B cell (primary cell): ENCODE measurements around the gene UBXN2A. TPM values are rescaled to one million over a fixed set of nuclear protein-coding genes. Genes with fewer than 3 reads are reported as not detected.
"Not testable (repeated sequence)": the region's sequence is repeated elsewhere in the genome, so short reads cannot be mapped to it uniquely, and the experiment has no call there.

Source experiments
- ATAC-seq: fragments of 200-7000 bp; cut with Tn5 transposase; one replicate; pipeline ENCODE4 v1.10.0; 2021; ENCODE audit warnings: low read depth, mild to moderate bottlenecking, moderate number of reproducible peaks, moderate library complexity
- CTCF ChIA-PET: fragments of 350-600 bp; sonication (Branson Sonifier 250); formaldehyde crosslinking; loops from one replicate; lab custom pipeline; 2021; ENCODE audit warnings: antibody characterized with exemption, inconsistent platforms; lab: Charles Lee
- POLR2A ChIA-PET: fragments of 350-600 bp; sonication (Branson Sonifier 250); formaldehyde crosslinking; loops from one replicate; lab custom pipeline; 2021; ENCODE audit warnings: antibody characterized with exemption; lab: Charles Lee
- DNase-seq: peaks from one replicate; pipeline ENCODE4 v3.0.0; 2013
- H2AFZ ChIP-seq: 2 replicates; pipeline ENCODE4 v1.6.1; 2012; ENCODE audit warnings: mild to moderate bottlenecking, low read depth, low read length; ENCODE audit not compliant: insufficient read depth, poor library complexity, severe bottlenecking
- H3K27ac ChIP-seq, 2 donors: 1 replicate in 1 of 2; 2 replicates in 1 of 2; pipeline ENCODE4 v1.5.1; 2012 to 2013; ENCODE audit warnings: low read length in 2 of 2, mild to moderate bottlenecking in 2 of 2, moderate library complexity in 1 of 2
- H3K27me3 ChIP-seq, 4 experiments: fragments of 200-600 bp in 1 of 4; sonication (generic) in 1 of 4; replicated peaks in 1 of 4; 1 replicate in 2 of 4; 2 replicates in 2 of 4; pipeline versions ENCODE4 v1.6.1 to v1.7.0; 2013 to 2016; ENCODE audit warnings: low read length in 3 of 4, mild to moderate bottlenecking in 2 of 4, mixed read lengths in 1 of 4, moderate library complexity in 1 of 4; ENCODE audit not compliant: insufficient read depth in 4 of 4, control insufficient read depth in 3 of 4; ENCODE audit errors: control extremely low read depth in 1 of 4
- H3K36me3 ChIP-seq, 2 experiments: replicated peaks in 1 of 2; 1 replicate in 1 of 2; 2 replicates in 1 of 2; pipeline versions ENCODE4 v1.6.1 to v1.7.1; 2013; ENCODE audit warnings: low read length in 1 of 2; ENCODE audit not compliant: insufficient read depth in 2 of 2, control insufficient read depth in 1 of 2; ENCODE audit errors: control extremely low read depth in 1 of 2, extremely low read depth in 1 of 2
- H3K4me1 ChIP-seq, 2 donors: fragments of 200-600 bp in 1 of 2; sonication (generic) in 1 of 2; 1 replicate in 1 of 2; 2 replicates in 1 of 2; pipeline versions ENCODE4 v1.5.1 to v1.6.1; 2013 to 2017; ENCODE audit warnings: low read length in 2 of 2; ENCODE audit not compliant: control insufficient read depth in 2 of 2, insufficient read depth in 2 of 2
- H3K4me2 ChIP-seq: replicated peaks from 2 replicates; pipeline ENCODE3; 2012; ENCODE audit warnings: mild to moderate bottlenecking, low read depth, low read length; ENCODE audit not compliant: poor library complexity, severe bottlenecking
- H3K4me3 ChIP-seq, 5 experiments: fragments of 200-600 bp in 1 of 5; sonication (generic) in 1 of 5; 1 replicate in 3 of 5; 2 replicates in 2 of 5; pipeline versions ENCODE4 v1.5.1 to v1.7.0; 2011 to 2016; ENCODE audit warnings: low read length in 4 of 5, mild to moderate bottlenecking in 4 of 5, low read depth in 2 of 5, control low read depth in 1 of 5, moderate library complexity in 1 of 5; ENCODE audit not compliant: insufficient read depth in 1 of 5; ENCODE audit errors: control extremely low read depth in 1 of 5, extremely low read depth in 1 of 5
- H3K79me2 ChIP-seq: fragments of 200-600 bp; sonication (generic); one replicate; pipeline ENCODE4 v1.6.0; 2016; ENCODE audit warnings: low read length; ENCODE audit not compliant: control insufficient read depth, insufficient read depth
- H3K9ac ChIP-seq: fragments of 200-600 bp; sonication (generic); 2 replicates; pipeline ENCODE4 v1.6.1; 2017; ENCODE audit warnings: mild to moderate bottlenecking, low read length, moderate library complexity
- H3K9me3 ChIP-seq, 3 donors: one replicate each; pipeline versions ENCODE4 v1.6.1 to v1.7.1; 2013; ENCODE audit warnings: low read length in 2 of 3; ENCODE audit not compliant: control insufficient read depth in 2 of 3, insufficient read depth in 1 of 3; ENCODE audit errors: control extremely low read depth in 1 of 3
- H4K20me1 ChIP-seq: 2 replicates; pipeline ENCODE4 v1.6.0; 2012; ENCODE audit warnings: mild to moderate bottlenecking, low read length; ENCODE audit not compliant: insufficient read depth, control insufficient read depth, poor library complexity, severe bottlenecking
- H3K27ac Mint-ChIP-seq: one replicate; pipeline ENCODE4 v1.8.0; 2021; ENCODE audit warnings: mixed read lengths
- H3K27me3 Mint-ChIP-seq: one replicate; pipeline ENCODE4 v1.8.0; 2021; ENCODE audit warnings: mixed read lengths
- H3K4me1 Mint-ChIP-seq: one replicate; pipeline ENCODE4 v1.8.0; 2021; ENCODE audit warnings: mixed read lengths
- H3K4me3 Mint-ChIP-seq: one replicate; pipeline ENCODE4 v1.8.0; 2021; ENCODE audit warnings: mixed read lengths
- H3K9me3 Mint-ChIP-seq: one replicate; pipeline ENCODE4 v1.8.0; 2022; ENCODE audit warnings: mixed read lengths; ENCODE audit not compliant: insufficient read depth
- EZH2 ChIP-seq: IDR thresholded peaks from 2 replicates; pipeline ENCODE4 v1.6.1; 2012; ENCODE audit warnings: borderline replicate concordance, low read depth, mild to moderate bottlenecking, moderate library complexity, low read length; ENCODE audit not compliant: insufficient read depth, poor library complexity, severe bottlenecking
- WGBS: methylation state at CpG from one replicate; pipeline ENCODE4 v1.1.5; 2013; ENCODE audit warnings: missing lambda C conversion rate; ENCODE audit not compliant: insufficient coverage; 5-methylcytosine and 5-hydroxymethylcytosine counted together
- intact Hi-C: fragments of 100-400 bp; cut with micrococcal nuclease; formaldehyde crosslinking; loops from one replicate; pipeline ENCODE4 v1.10.0; 2022
- polyA plus RNA-seq: library from polyadenylated mRNA; depleted of rRNA; stranded (reverse); fragments of >200 nt; gene quantifications from 2 replicates; pipeline ENCODE4 v1.2.3, GENCODE V29; 2012
- total RNA-seq, 2 donors: library from RNA; stranded (reverse); fragments of 120-200 nt in 1 of 2; gene quantifications; 1 replicate in 1 of 2; 2 replicates in 1 of 2; pipeline versions ENCODE4 v1.2.3 to v1.2.4, GENCODE V29; 2013 to 2022
- TF ChIP-seq, protein P1 (sequence below): fragments of 200-600 bp; IDR thresholded peaks from one replicate; pipeline ENCODE4 v1.8.0; 2022; ENCODE audit warnings: antibody characterized with exemption, mild to moderate bottlenecking

UBXN2A gene
- total and polyA plus RNA-seq, 2 donors (not counting 1 experiment from before 2014, with no cell fraction given), result 2.8 to 13.4 TPM

DNA sequence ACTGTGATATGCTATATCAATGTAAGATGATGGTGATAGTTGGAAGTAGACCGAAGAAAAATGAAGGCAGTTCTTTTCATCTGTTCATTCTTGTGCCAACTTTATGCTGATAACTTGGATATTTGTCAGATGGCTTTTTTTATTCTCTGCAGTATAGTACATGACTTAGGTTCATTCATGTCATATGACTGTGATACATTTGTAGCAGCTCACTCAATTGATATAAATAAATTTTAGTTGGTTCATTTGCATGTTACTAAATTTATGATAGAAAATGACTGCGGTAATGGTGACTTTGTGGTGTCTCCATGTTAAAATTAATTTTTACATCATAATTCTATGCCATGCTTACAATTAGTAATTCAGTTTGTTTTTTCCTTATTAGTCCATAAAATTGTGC, 7.1 kb downstream of the UBXN2A start:
- H3K36me3 ChIP-seq, result peaks cover 0 to 3% of the 10 kb centered on the region in 2 experiments
- no peak overlapping the region for H3K27ac Mint-ChIP-seq
- peaks cover 9% of the 10 kb centered on the region for H3K4me1 Mint-ChIP-seq
- H3K27ac ChIP-seq, result no peak overlapping the region
- H4K20me1 ChIP-seq, result no peaks in the 10 kb centered on the region
- TF ChIP-seq EZH2, result no peak
- TF ChIP-seq, protein P1, sequence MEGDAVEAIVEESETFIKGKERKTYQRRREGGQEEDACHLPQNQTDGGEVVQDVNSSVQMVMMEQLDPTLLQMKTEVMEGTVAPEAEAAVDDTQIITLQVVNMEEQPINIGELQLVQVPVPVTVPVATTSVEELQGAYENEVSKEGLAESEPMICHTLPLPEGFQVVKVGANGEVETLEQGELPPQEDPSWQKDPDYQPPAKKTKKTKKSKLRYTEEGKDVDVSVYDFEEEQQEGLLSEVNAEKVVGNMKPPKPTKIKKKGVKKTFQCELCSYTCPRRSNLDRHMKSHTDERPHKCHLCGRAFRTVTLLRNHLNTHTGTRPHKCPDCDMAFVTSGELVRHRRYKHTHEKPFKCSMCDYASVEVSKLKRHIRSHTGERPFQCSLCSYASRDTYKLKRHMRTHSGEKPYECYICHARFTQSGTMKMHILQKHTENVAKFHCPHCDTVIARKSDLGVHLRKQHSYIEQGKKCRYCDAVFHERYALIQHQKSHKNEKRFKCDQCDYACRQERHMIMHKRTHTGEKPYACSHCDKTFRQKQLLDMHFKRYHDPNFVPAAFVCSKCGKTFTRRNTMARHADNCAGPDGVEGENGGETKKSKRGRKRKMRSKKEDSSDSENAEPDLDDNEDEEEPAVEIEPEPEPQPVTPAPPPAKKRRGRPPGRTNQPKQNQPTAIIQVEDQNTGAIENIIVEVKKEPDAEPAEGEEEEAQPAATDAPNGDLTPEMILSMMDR, result no peak
- WGBS, result 100% methylated on average over 1 of the region's 2 CpGs
- H3K4me3 Mint-ChIP-seq, result no peak overlapping the region
- no peak overlapping the region for H3K9ac ChIP-seq
- peaks cover 52% of the 10 kb centered on the region for H3K79me2 ChIP-seq
- no peak overlapping the region for H3K4me2 ChIP-seq
- no peaks in the 10 kb centered on the region for H3K4me1 ChIP-seq
- ATAC-seq, result no peak
- intact Hi-C loops, result no loop called here
- no peaks in the 10 kb centered on the region for H3K9me3 Mint-ChIP-seq
- H2AFZ ChIP-seq, result no peak overlapping the region
- H3K27me3 Mint-ChIP-seq, result no peaks in the 10 kb centered on the region
- no peaks in the 10 kb centered on the region for H3K27me3 ChIP-seq
- H3K4me3 ChIP-seq, result no peak overlapping the region
- no peak for DNase-seq
- CTCF ChIA-PET, result no interaction called here
- no peaks in the 10 kb centered on the region for H3K9me3 ChIP-seq
- POLR2A ChIA-PET, result no interaction called here

DNA sequence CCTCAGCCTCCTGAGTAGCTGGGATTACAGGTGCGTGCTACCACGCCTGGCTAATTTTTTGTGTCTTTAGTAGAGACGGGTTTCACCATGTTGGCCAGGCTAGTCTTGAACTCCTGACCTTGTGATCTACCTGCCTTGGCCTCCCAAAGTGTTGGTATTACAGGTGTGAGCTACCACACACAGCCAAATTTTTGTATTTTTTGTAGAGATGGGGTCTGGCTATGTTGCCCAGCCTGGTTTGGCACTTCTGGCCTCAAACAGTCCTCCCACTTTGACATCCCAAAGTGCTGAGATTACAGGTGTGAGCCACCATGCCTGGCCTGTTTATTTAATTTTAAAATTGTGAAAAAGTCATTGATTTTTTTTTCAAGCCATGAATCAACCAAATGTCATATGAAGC, 12.3 kb downstream of the UBXN2A start:
- H3K9ac ChIP-seq, ATAC-seq, DNase-seq, H4K20me1 ChIP-seq, H3K4me1 Mint-ChIP-seq, H3K9me3 Mint-ChIP-seq, H2AFZ ChIP-seq, intact Hi-C loops, H3K27ac Mint-ChIP-seq, H3K4me1 ChIP-seq, H3K27me3 Mint-ChIP-seq, POLR2A ChIA-PET, H3K4me2 ChIP-seq, CTCF ChIA-PET, H3K36me3 ChIP-seq, H3K4me3 Mint-ChIP-seq, H3K4me3 ChIP-seq, H3K9me3 ChIP-seq, H3K27ac ChIP-seq, H3K27me3 ChIP-seq: not testable (repeated sequence)
- no CpG with 5 or more reads among the region's 3 CpGs for WGBS
- peaks cover 31% of the 10 kb centered on the region for H3K79me2 ChIP-seq
